RCC 7860 (cell line): Measurements from ENCODE around the gene PRDM1.

ENCODE experiments used
- DNase-seq: peaks from one replicate; pipeline ENCODE4 v3.0.0-alpha.2; 2015; ENCODE audit warnings: low spot score
- FAIRE-seq: peaks from 2 replicates; lab custom pipeline; 2012; peaks lifted over from hg19 to GRCh38; lab: Jason Lieb, UNC

PRDM1 gene

GRCh38 chr6:106113256-106113959 lies 27.3 kb downstream of the PRDM1 start:
- DNase-seq, result no peak
- FAIRE-seq, result no peak

GRCh38 chr6:106114492-106114891 lies 28.4 kb downstream of the PRDM1 start:
- no peak for DNase-seq
- FAIRE-seq, result no peak

- DNase-seq (no peak), FAIRE-seq (no peak)
These were observed 29.1 kb downstream of the PRDM1 start for GRCh38 chr6:106115286-106115685.

- FAIRE-seq, result no peak
- no peak for DNase-seq
These were observed 30.1 kb downstream of the PRDM1 start for GRCh38 chr6:106116125-106116832.

- FAIRE-seq, result no peak
- no peak for DNase-seq
These were observed 31.4 kb downstream of the PRDM1 start for GRCh38 chr6:106117579-106117978.

GRCh38 chr6:106118835-106119431 lies 32.8 kb downstream of the PRDM1 start:
- no peak for DNase-seq
- no peak for FAIRE-seq

- no peak for DNase-seq
- FAIRE-seq, result no peak
These were observed 33.4 kb downstream of the PRDM1 start for GRCh38 chr6:106119546-106119945.

- FAIRE-seq (no peak), DNase-seq (no peak)
These were observed 33.9 kb downstream of the PRDM1 start for GRCh38 chr6:106120006-106120405.

GRCh38 chr6:106120406-106120805 lies 34.3 kb downstream of the PRDM1 start:
- DNase-seq (no peak), FAIRE-seq (no peak)

GRCh38 chr6:106122306-106122918 lies 36.3 kb downstream of the PRDM1 start:
- DNase-seq (no peak), FAIRE-seq (no peak)

- DNase-seq (no peak), FAIRE-seq (no peak)
These were observed 37.0 kb downstream of the PRDM1 start for GRCh38 chr6:106122938-106123656.

GRCh38 chr6:106124015-106124414 lies 37.9 kb downstream of the PRDM1 start:
- DNase-seq (no peak), FAIRE-seq (no peak)

- DNase-seq (no peak), FAIRE-seq (no peak)
These were observed 38.6 kb downstream of the PRDM1 start for GRCh38 chr6:106124437-106125430.

- peak; percentile 64 for DNase-seq
- FAIRE-seq, result no peak
These were observed 39.8 kb downstream of the PRDM1 start for GRCh38 chr6:106125925-106126435.

GRCh38 chr6:106126482-106126881 lies 40.3 kb downstream of the PRDM1 start:
- DNase-seq (no peak), FAIRE-seq (no peak)

GRCh38 chr6:106128981-106129781 lies 43.0 kb downstream of the PRDM1 start:
- FAIRE-seq, result peak; percentile 70
- DNase-seq, result peak; percentile 75

- DNase-seq, result no peak
- no peak for FAIRE-seq
These were observed 46.1 kb downstream of the PRDM1 start for GRCh38 chr6:106132153-106132698.

- no peak for FAIRE-seq
- DNase-seq, result no peak
These were observed 46.9 kb downstream of the PRDM1 start for GRCh38 chr6:106133040-106133439.
